ENCODE results near the gene PSMC6. TPM values are rescaled to one million over a fixed set of nuclear protein-coding genes. Genes with fewer than 3 reads are reported as not detected.

The PSMC6 gene
- total RNA-seq, 1 experiment from 2014 or later = 83.0 TPM

GRCh38 chr14:52740751-52741150 is 33.8 kb downstream of the PSMC6 start:
- POLR2A ChIA-PET (ENCODE audit: unreplicated experiment) = no interaction called here
- Histone ChIP-seq H3F3A (ENCODE audit: insufficient read depth, low read depth) (no peaks in the 10 kb centered on the region), H3K27ac (no peak overlapping the region), H3K4me1 (replicated peaks; ENCODE audit: insufficient read depth) (no peaks in the 10 kb centered on the region), H3K4me3 (no peak overlapping the region), H2AFZ (no peak overlapping the region), H3K27me3 (ENCODE audit: insufficient read depth, low read depth) (no peaks in the 10 kb centered on the region), H3K9me3 (ENCODE audit: insufficient read depth, low read depth) (no peaks in the 10 kb centered on the region), H3K36me3 (ENCODE audit: low read depth) (no peaks in the 10 kb centered on the region), H4K20me1 (ENCODE audit: insufficient read depth) (no peaks in the 10 kb centered on the region), H3K4me2 (no peak overlapping the region), H3K79me2 (ENCODE audit: low read depth) (peaks cover 10% of the 10 kb centered on the region; the same call in 1 of the 2 replicates), H3K9me2 (ENCODE audit: insufficient read depth) (no peaks in the 10 kb centered on the region)
- CTCF ChIA-PET = no interaction called here
- intact Hi-C loops (cut with micrococcal nuclease; ENCODE audit: unreplicated experiment) = no loop called here
- no peak for DNase-seq
- no TSS peak for BruUV-seq (replicated peaks)
- TF ChIP-seq EZH2 (IDR thresholded peaks at IDR 0.05; ENCODE audit: low read depth) = no peak
- TF ChIP-seq CTCF (conservative IDR thresholded peaks at IDR 0.05) = no peak

- intact Hi-C loops (cut with micrococcal nuclease; ENCODE audit: unreplicated experiment) = no loop called here
- no peak overlapping the region for H3K4me3 ChIP-seq
- no peaks in the 10 kb centered on the region for H3K9me3 ChIP-seq (ENCODE audit: insufficient read depth, low read depth)
- ChIA-PET CTCF (no interaction called here), POLR2A (ENCODE audit: unreplicated experiment) (no interaction called here)
- no peaks in the 10 kb centered on the region for H3K9me2 ChIP-seq (ENCODE audit: insufficient read depth)
- DNase-seq = no peak
- H3K36me3 ChIP-seq (ENCODE audit: low read depth) = no peaks in the 10 kb centered on the region
- H3K4me1 ChIP-seq (replicated peaks; ENCODE audit: insufficient read depth) = no peaks in the 10 kb centered on the region
- H3K27ac ChIP-seq = no peak overlapping the region
- peaks cover 10% of the 10 kb centered on the region; the same call in 1 of the 2 replicates for H3K79me2 ChIP-seq (ENCODE audit: low read depth)
- no peak for TF ChIP-seq EZH2 (IDR thresholded peaks at IDR 0.05; ENCODE audit: low read depth)
- TF ChIP-seq CTCF (conservative IDR thresholded peaks at IDR 0.05) = no peak
- H4K20me1 ChIP-seq (ENCODE audit: insufficient read depth) = no peaks in the 10 kb centered on the region
- H2AFZ ChIP-seq = no peak overlapping the region
- no TSS peak for BruUV-seq (replicated peaks)
- H3K27me3 ChIP-seq (ENCODE audit: insufficient read depth, low read depth) = no peaks in the 10 kb centered on the region
- H3K4me2 ChIP-seq = no peak overlapping the region
- no peaks in the 10 kb centered on the region for H3F3A ChIP-seq (ENCODE audit: insufficient read depth, low read depth)
Measured at GRCh38 chr14:52741865-52742264, 34.9 kb downstream of the PSMC6 start.

GRCh38 chr14:52748647-52749292 is 41.8 kb downstream of the PSMC6 start:
- no TSS peak for BruUV-seq (replicated peaks)
- CTCF ChIA-PET = no interaction called here
- Histone ChIP-seq H3K4me2 (no peak overlapping the region), H3K9me2 (ENCODE audit: insufficient read depth) (no peaks in the 10 kb centered on the region), H3F3A (ENCODE audit: insufficient read depth, low read depth) (no peaks in the 10 kb centered on the region), H3K4me3 (no peak overlapping the region), H2AFZ (no peak overlapping the region), H3K9me3 (ENCODE audit: insufficient read depth, low read depth) (no peaks in the 10 kb centered on the region; the same call in 1 of the 2 replicates), H3K36me3 (ENCODE audit: low read depth) (no peaks in the 10 kb centered on the region; the same call in 1 of the 2 replicates), H3K79me2 (ENCODE audit: low read depth) (no peaks in the 10 kb centered on the region), H3K4me1 (replicated peaks; ENCODE audit: insufficient read depth) (no peaks in the 10 kb centered on the region), H3K27me3 (ENCODE audit: insufficient read depth, low read depth) (no peaks in the 10 kb centered on the region), H3K27ac (no peak overlapping the region), H4K20me1 (ENCODE audit: insufficient read depth) (no peaks in the 10 kb centered on the region)
- TF ChIP-seq CTCF (conservative IDR thresholded peaks at IDR 0.05) = no peak
- no peak for TF ChIP-seq EZH2 (IDR thresholded peaks at IDR 0.05; ENCODE audit: low read depth)
- no peak for DNase-seq
- intact Hi-C loops (cut with micrococcal nuclease; ENCODE audit: unreplicated experiment) = no loop called here
- POLR2A ChIA-PET (ENCODE audit: unreplicated experiment) = interaction anchor here (0.7 kb wide), 1 partner anchor 159 kb away, joined by 6 read pairs; no protein-coding TSS in a partner anchor
